Colonic mucosa (tissue), 4 donors: ENCODE data around the gene RAB30. TPM values are rescaled to one million over a fixed set of nuclear protein-coding genes. Genes with fewer than 3 reads are reported as not detected.
"Not testable (repeated sequence)": the region's sequence is repeated elsewhere in the genome, so short reads cannot be mapped to it uniquely, and the experiment has no call there.

ENCODE experiments used
- DNase-seq: peaks from one replicate; pipeline ENCODE4 v3.0.0-alpha.2; 2020
- H3K27ac ChIP-seq: fragments of 200-600 bp; one replicate; pipeline ENCODE4 v1.8.0; 2021
- H3K27me3 ChIP-seq: fragments of 200-600 bp; one replicate; pipeline ENCODE4 v1.8.0; 2021
- H3K36me3 ChIP-seq: fragments of 200-600 bp; one replicate; pipeline ENCODE4 v1.8.0; 2021
- H3K4me1 ChIP-seq: fragments of 200-600 bp; one replicate; pipeline ENCODE4 v1.8.0; 2021; ENCODE audit warnings: mild to moderate bottlenecking
- H3K4me3 ChIP-seq: fragments of 200-600 bp; one replicate; pipeline ENCODE4 v1.8.0; 2021
- H3K9ac ChIP-seq, 2 donors: one replicate each; pipeline ENCODE4 v1.7.0; 2013; ENCODE audit warnings: control low read depth in 2 of 2, low read depth in 2 of 2, low read length in 2 of 2
- H3K9me3 ChIP-seq: fragments of 200-600 bp; one replicate; pipeline ENCODE4 v1.8.0; 2021
- CTCF ChIP-seq: fragments of 200-600 bp; IDR thresholded peaks from one replicate; pipeline ENCODE4 v1.8.0; 2022; ENCODE audit warnings: antibody characterized with exemption, mild to moderate bottlenecking
- intact Hi-C: fragments of 100-400 bp; cut with DNase I; formaldehyde crosslinking; loops from one replicate; pipeline ENCODE4 v1.14.1; 2022
- total RNA-seq, 2 donors: library from RNA; stranded (reverse); fragmentation: NEBNext Ultra II Directional in 1 of 2; extraction: Animal tissue kit (Norgen Biotek cat#: 25700) in 1 of 2; gene quantifications; one replicate each; pipeline ENCODE4 v1.2.1, GENCODE V29; 2021
- donor health status: healthy.
- donor health status: DM: no; HTN: no; CAD: no.
- donor health status: DM: no; HTN: no; CAD: no.

Gene RAB30
- total RNA-seq, 2 donors from 2014 or later: 6.3 to 16.9 TPM

- Histone ChIP-seq H3K27ac (no peak overlapping the region), H3K4me1 (no peaks in the 10 kb centered on the region), H3K36me3 (no peaks in the 10 kb centered on the region), H3K9me3 (no peaks in the 10 kb centered on the region), H3K9ac (no peak overlapping the region), H3K27me3 (no peaks in the 10 kb centered on the region), H3K4me3 (no peak overlapping the region)
- intact Hi-C loops: no loop called here
- no peak for DNase-seq
- no peak for TF ChIP-seq CTCF
These were observed 122.3 kb downstream of the RAB30 start for GRCh38 chr11:82949352-82949751.

GRCh38 chr11:82945682-82946081 lies 126.0 kb downstream of the RAB30 start:
- Histone ChIP-seq H3K9me3 (no peaks in the 10 kb centered on the region), H3K27ac (no peak overlapping the region), H3K4me3 (no peak overlapping the region), H3K36me3 (no peaks in the 10 kb centered on the region), H3K4me1 (no peaks in the 10 kb centered on the region), H3K9ac (no peak overlapping the region), H3K27me3 (no peaks in the 10 kb centered on the region)
- DNase-seq: no peak
- intact Hi-C loops: no loop called here
- TF ChIP-seq CTCF: no peak

- H3K9me3 ChIP-seq, H3K4me1 ChIP-seq, DNase-seq, H3K27ac ChIP-seq, H3K36me3 ChIP-seq, H3K27me3 ChIP-seq, H3K9ac ChIP-seq, H3K4me3 ChIP-seq, intact Hi-C loops: not testable (repeated sequence)
These were observed 126.7 kb downstream of the RAB30 start for GRCh38 chr11:82945041-82945440.

- Histone ChIP-seq H3K27ac (no peak overlapping the region), H3K4me1 (no peaks in the 10 kb centered on the region), H3K27me3 (no peaks in the 10 kb centered on the region), H3K9ac (no peak overlapping the region), H3K9me3 (no peaks in the 10 kb centered on the region), H3K4me3 (no peak overlapping the region), H3K36me3 (no peaks in the 10 kb centered on the region)
- no peak for DNase-seq
- intact Hi-C loops: no loop called here
- no peak for TF ChIP-seq CTCF
These were observed 127.5 kb downstream of the RAB30 start for GRCh38 chr11:82944198-82944597.

- H3K27ac ChIP-seq, H3K27me3 ChIP-seq, intact Hi-C loops, H3K9ac ChIP-seq, H3K9me3 ChIP-seq, H3K4me1 ChIP-seq, H3K36me3 ChIP-seq, H3K4me3 ChIP-seq, DNase-seq: not testable (repeated sequence)
These were observed 128.3 kb downstream of the RAB30 start for GRCh38 chr11:82943430-82943829.

GRCh38 chr11:82942376-82942775 lies 129.3 kb downstream of the RAB30 start:
- intact Hi-C loops: no loop called here
- no peak for DNase-seq
- Histone ChIP-seq H3K9me3 (no peaks in the 10 kb centered on the region), H3K27me3 (no peaks in the 10 kb centered on the region), H3K4me1 (no peaks in the 10 kb centered on the region), H3K4me3 (no peak overlapping the region), H3K27ac (no peak overlapping the region), H3K36me3 (no peaks in the 10 kb centered on the region), H3K9ac (no peak overlapping the region)
- TF ChIP-seq CTCF: no peak

- no peak overlapping the region for H3K27ac ChIP-seq
- no peak for TF ChIP-seq CTCF
These were observed 132.2 kb downstream of the RAB30 start for GRCh38 chr11:82939456-82939855.

More at GRCh38 chr11:82939456-82939855, 132.2 kb downstream of the RAB30 start:
- intact Hi-C loops: no loop called here
- Histone ChIP-seq H3K27me3 (no peaks in the 10 kb centered on the region), H3K4me3 (no peak overlapping the region), H3K4me1 (no peaks in the 10 kb centered on the region), H3K36me3 (no peaks in the 10 kb centered on the region), H3K9me3 (no peaks in the 10 kb centered on the region), H3K9ac (no peak overlapping the region)
- no peak for DNase-seq
